Sigmoid colon (tissue), 4 donors: ENCODE measurements around the gene XPO6.

ENCODE experiments used
- POLR2A ChIP-seq, 2 donors: fragments of 450-650 bp; IDR thresholded peaks; one replicate each; pipeline ENCODE4 v1.6.1; 2016; ENCODE audit warnings: antibody characterized with exemption in 2 of 2, mild to moderate bottlenecking in 2 of 2, moderate library complexity in 2 of 2
- POLR2AphosphoS5 ChIP-seq, 4 donors: sonication (generic); formaldehyde crosslinking; IDR thresholded peaks; one replicate each; pipeline ENCODE4 v1.6.1; 2017; ENCODE audit warnings: antibody characterized with exemption in 4 of 4
- TF ChIP-seq, protein P1 (sequence below), 4 experiments: fragments of 450-650 bp in 3 of 4; fragments of 200-600 bp in 1 of 4; IDR thresholded peaks; one replicate each; pipeline ENCODE4 v1.5.1; 2016 to 2019; ENCODE audit warnings: antibody characterized with exemption in 4 of 4, mild to moderate bottlenecking in 3 of 4, moderate library complexity in 2 of 4

DNA sequence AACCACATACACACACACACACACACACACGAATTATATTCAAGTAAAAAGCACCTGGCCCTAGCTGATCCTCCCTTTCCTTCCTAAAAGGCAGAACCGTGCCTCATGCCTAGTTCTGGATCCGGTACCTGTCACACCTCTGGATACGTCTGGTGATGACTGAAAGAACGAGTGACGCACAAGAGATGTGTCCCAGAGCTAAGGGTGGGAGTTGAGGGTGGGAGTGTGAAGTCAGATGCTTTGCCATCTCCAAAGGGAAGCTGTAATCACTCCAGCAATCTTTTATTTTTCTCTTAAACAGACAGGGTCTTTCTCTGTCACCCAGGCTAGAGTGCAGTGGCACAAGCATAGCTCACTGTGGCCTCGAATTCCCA, 121.8 kb downstream of the XPO6 start:
- TF ChIP-seq, protein P1, sequence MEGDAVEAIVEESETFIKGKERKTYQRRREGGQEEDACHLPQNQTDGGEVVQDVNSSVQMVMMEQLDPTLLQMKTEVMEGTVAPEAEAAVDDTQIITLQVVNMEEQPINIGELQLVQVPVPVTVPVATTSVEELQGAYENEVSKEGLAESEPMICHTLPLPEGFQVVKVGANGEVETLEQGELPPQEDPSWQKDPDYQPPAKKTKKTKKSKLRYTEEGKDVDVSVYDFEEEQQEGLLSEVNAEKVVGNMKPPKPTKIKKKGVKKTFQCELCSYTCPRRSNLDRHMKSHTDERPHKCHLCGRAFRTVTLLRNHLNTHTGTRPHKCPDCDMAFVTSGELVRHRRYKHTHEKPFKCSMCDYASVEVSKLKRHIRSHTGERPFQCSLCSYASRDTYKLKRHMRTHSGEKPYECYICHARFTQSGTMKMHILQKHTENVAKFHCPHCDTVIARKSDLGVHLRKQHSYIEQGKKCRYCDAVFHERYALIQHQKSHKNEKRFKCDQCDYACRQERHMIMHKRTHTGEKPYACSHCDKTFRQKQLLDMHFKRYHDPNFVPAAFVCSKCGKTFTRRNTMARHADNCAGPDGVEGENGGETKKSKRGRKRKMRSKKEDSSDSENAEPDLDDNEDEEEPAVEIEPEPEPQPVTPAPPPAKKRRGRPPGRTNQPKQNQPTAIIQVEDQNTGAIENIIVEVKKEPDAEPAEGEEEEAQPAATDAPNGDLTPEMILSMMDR (IDR thresholded peaks at IDR 0.05), result no peak
- TF ChIP-seq POLR2AphosphoS5 (IDR thresholded peaks at IDR 0.05) (no peak), POLR2A (IDR thresholded peaks at IDR 0.05) (no peak)
